ENCODE measurements around the gene EXOSC7. TPM values are rescaled to one million over a fixed set of nuclear protein-coding genes. Genes with fewer than 3 reads are reported as not detected.

The EXOSC7 gene
- total RNA-seq, 1 experiment from 2014 or later = 65.0 TPM

GRCh38 chr3:44992555-44993470 is 16.8 kb downstream of the EXOSC7 start:
- DNase-seq (ENCODE audit: low spot score) = peak; percentile 44

GRCh38 chr3:44993471-44994205 is 17.6 kb downstream of the EXOSC7 start:
- peak; percentile 84 for DNase-seq (ENCODE audit: low spot score)

- DNase-seq (ENCODE audit: low spot score) = peak; percentile 82
Measured at GRCh38 chr3:44995142-44995770, 19.2 kb downstream of the EXOSC7 start.

GRCh38 chr3:44996556-44996969 is 20.5 kb downstream of the EXOSC7 start:
- DNase-seq (ENCODE audit: low spot score) = no peak

DNA sequence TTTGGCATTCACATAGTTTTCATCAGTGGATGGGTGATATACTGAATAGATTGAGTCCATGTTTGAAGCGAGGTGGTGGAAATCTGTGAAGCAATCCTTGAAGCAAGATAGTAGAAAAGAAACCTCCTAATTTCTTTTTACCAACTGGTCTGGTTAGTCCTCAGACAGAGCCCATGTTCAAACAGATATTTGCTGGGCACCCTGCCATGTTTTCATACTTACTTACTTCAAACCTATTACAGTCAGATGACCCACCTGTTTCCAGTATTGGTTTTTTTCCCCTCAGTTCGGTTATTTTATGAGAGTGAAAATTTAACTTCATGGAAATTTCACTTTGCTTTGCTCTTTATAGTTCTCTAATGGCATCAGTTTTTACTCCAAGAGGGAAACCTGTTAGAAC is 23.7 kb downstream of the EXOSC7 start:
- DNase-seq (ENCODE audit: low spot score) = no peak

DNA sequence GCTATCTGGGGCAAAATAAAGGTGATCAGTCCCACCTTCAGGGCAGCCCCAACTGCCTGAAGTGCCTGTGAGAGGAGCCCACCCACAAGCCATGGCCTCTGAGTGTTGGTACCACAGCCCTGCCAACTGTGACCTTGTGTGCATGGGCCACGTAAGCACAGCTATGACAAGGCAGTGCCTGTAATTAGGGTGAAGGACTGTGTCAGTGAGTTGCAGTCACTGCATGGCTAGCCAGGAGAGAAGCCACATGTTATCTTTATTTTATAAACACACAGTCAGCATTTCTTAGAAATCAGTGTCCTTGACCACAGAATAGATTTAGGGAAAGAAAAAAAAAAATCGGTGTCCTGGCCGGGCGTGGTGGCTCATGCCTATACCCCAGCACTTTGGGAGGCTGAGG is 24.8 kb downstream of the EXOSC7 start:
- no peak for DNase-seq (ENCODE audit: low spot score)

GRCh38 chr3:45001738-45002137 is 25.7 kb downstream of the EXOSC7 start:
- DNase-seq (ENCODE audit: low spot score) = no peak

GRCh38 chr3:45002139-45002660 is 26.2 kb downstream of the EXOSC7 start:
- DNase-seq (ENCODE audit: low spot score) = no peak

DNA sequence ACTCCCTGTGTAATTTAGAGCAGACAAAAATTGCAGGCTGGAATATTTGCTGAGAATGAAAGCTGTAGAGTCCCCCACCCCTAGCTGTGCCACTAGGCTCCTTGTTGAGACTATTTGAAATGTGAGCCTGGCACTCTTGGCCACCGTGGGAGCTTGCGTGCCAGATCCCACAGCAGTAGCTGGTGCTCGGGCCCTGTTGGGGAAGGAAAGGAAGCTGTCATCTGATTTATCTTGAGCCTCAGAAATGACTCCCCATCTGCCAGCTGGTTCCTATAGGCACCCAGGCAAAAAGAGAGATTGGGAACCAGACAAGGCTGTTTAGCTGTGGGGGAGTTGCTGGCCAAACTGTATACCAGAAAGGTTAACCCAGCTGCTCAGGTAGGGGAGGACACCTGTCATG is 26.7 kb downstream of the EXOSC7 start:
- no peak for DNase-seq (ENCODE audit: low spot score)

DNA sequence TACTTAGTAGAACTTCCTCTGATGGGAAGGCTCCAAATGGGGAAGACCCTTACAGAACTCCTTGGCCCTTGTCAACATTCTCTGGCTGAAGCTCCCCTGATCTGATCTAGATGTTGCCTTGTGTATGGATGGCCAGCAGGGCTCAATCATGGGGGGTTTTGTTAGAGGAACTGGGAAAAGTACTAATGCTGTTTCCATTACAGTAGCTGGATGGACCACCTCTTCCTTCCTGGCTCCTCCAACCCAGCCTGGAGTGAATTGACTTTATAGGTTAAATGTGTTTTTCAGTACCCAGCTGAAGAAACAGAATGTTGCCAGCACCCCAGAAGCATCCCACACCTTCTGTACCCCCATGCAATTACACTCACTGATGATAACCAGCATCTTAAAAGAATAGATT is 27.4 kb downstream of the EXOSC7 start:
- DNase-seq (ENCODE audit: low spot score) = no peak

DNA sequence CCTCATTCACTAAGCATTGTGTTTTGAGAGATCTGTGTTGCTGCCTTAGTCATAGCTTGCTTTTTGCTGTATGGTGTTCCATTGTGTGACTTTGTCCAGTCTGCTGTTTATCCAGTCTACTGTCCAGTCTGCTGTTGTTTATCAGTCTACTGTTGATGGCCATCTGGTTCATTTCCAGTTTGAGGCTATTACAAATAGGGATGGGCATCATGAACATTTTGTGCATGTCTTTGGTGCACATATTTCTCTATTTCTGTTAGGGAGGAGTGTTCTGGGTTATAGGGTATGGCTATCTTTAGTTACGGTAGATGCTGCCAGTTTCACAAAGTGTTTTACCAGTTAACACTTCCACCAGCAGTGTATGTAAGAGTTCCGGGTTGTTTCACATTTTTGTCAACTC is 27.8 kb downstream of the EXOSC7 start:
- no peak for DNase-seq (ENCODE audit: low spot score)

DNA sequence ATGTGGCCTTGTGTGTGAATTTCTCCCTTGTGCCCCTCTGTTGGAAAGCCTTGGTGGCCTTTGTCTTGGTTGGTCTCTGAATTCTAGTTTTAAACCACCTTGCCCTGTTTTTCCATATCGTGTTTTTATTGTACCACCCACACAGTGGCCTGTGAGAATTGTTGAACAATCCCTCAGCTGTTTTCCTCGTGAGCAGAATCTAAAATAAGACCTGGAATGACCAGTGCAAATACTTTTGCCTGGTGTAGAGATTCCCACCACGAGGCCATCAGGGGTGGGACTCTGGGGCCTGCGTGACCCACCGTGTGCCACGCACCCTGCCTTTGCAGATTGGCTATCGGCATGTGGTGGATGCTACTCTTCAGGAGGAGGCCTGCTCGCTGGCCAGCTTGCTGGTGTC is 31.0 kb downstream of the EXOSC7 start:
- DNase-seq (ENCODE audit: low spot score) = no peak

- DNase-seq (ENCODE audit: low spot score) = no peak
Measured at GRCh38 chr3:45008117-45008516, 32.1 kb downstream of the EXOSC7 start.

GRCh38 chr3:45009868-45010267 is 33.8 kb downstream of the EXOSC7 start:
- DNase-seq (ENCODE audit: low spot score) = no peak

DNA sequence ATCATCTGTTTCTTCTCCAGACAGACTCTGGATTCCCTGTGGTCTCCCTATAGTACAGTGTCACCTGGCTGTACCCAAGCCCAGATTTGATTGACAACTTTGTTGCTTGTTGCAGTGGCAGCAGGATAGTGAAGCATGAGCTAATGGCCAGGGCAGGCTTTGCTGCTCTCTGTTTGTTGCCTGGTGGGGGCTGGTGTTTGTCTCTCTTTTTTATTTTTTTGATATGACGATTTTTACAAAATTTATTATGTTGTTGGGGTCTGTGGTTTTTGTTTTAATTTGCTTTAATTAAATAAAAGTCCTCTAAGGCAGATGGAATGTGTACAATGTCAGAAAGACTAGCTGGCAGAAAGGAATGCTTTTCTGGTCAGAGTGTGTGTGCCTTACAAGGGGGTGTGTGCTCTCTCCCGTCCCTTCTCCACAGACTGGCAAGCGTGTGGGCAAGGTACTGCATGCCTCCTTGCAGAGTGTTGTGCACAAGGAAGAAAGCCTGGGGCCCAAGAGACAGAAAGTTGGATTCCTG is 34.8 kb downstream of the EXOSC7 start:
- DNase-seq (ENCODE audit: low spot score) = peak; percentile 90

GRCh38 chr3:45011756-45012508 is 35.9 kb downstream of the EXOSC7 start:
- peak; percentile 94 for DNase-seq (ENCODE audit: low spot score)

DNA sequence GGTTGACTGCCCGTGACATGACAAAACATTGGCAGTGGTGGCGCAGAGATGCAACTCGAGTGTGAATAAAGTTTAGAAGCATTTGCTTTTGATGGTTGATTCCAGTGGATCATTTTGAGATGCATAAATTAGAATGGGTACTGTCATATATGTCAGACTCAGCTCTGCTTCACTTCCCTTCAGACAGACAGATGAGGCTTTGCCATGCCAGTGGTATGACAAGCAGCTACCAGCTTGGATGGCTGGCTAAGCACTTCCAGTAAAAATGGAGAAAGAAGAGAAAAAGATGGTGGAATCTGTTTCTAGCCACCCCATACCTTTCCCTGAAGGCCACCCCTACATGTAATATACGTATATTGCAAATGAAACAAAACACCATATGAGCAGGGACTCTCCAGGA is 36.5 kb downstream of the EXOSC7 start:
- DNase-seq (ENCODE audit: low spot score) = no peak

GRCh38 chr3:45016916-45017315 is 40.9 kb downstream of the EXOSC7 start:
- no peak for DNase-seq (ENCODE audit: low spot score)

DNA sequence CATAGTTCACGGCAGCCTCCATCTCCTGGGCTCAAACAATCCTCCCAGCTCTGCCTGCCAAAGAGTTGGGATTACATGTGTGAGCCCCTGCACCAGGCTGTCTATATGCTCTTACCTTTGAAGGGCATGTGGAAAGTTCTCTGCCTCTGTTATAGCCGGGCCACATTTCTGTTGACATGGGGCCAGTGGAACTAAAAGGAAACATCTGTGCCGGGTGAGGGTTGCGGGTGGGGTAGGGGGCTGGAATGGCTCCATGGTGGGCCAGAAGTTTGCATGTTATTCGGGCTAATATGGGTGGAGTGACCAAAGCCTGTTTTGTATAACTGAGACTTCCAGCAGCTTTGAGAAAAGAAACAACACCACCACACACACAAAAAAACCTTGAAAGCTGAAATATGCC is 41.8 kb downstream of the EXOSC7 start:
- no peak for DNase-seq (ENCODE audit: low spot score)

DNA sequence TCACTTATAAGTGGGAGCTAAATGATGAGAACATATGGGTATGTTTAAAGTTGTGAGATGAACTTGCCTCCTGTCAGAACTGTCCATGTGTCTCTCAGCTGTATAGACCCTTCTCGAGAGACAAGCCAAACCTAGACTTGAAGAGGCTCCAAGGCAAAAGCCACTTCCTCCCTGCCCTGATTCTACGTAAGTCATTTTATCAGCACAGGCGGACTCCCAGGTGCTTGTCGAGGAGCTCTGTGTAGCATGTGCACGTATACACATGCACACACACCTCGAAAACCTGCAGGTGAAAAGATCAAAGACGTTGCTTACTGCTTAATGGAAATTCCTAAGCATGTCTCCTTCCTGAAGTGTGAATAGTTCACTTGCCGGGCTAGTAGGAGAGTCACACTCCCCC is 44.5 kb downstream of the EXOSC7 start:
- no peak for DNase-seq (ENCODE audit: low spot score)
